HG03575 (cell line): ENCODE measurements around the gene VIM.
"Not testable (repeated sequence)": the region's sequence is repeated elsewhere in the genome, so short reads cannot be mapped to it uniquely, and the experiment has no call there.

Experiments used
- ATAC-seq: cut with Tn5 transposase; IDR thresholded peaks from one replicate; pipeline ENCODE4 v1.9.1; 2021; ENCODE audit not compliant: unreplicated experiment, insufficient number of reproducible peaks, low FRiP score; ENCODE audit errors: extremely low read depth

The VIM gene

GRCh38 chr10:17244700-17245365 lies 16.8 kb downstream of the VIM start:
- no peak for ATAC-seq

- ATAC-seq, result no peak
Measured at GRCh38 chr10:17247210-17247609, 19.2 kb downstream of the VIM start.

- no peak for ATAC-seq
Measured at GRCh38 chr10:17248964-17249363, 20.9 kb downstream of the VIM start.

- no peak for ATAC-seq
Measured at GRCh38 chr10:17249820-17250219, 21.8 kb downstream of the VIM start.

GRCh38 chr10:17250736-17251135 lies 22.7 kb downstream of the VIM start:
- no peak for ATAC-seq

- not testable (repeated sequence) for ATAC-seq
Measured at GRCh38 chr10:17254543-17255050, 26.6 kb downstream of the VIM start.

- ATAC-seq, result no peak
Measured at GRCh38 chr10:17255512-17255911, 27.5 kb downstream of the VIM start.

- no peak for ATAC-seq
Measured at GRCh38 chr10:17256051-17256450, 28.0 kb downstream of the VIM start.

- ATAC-seq, result no peak
Measured at GRCh38 chr10:17256627-17257026, 28.6 kb downstream of the VIM start.

- peak; percentile 66 for ATAC-seq
Measured at GRCh38 chr10:17257466-17258321, 29.7 kb downstream of the VIM start.

- ATAC-seq, result no peak
Measured at GRCh38 chr10:17262502-17262901, 34.5 kb downstream of the VIM start.

- no peak for ATAC-seq
Measured at GRCh38 chr10:17263580-17263979, 35.5 kb downstream of the VIM start.

- no peak for ATAC-seq
Measured at GRCh38 chr10:17265468-17265867, 37.4 kb downstream of the VIM start.

GRCh38 chr10:17266549-17266948 lies 38.5 kb downstream of the VIM start:
- not testable (repeated sequence) for ATAC-seq

GRCh38 chr10:17272648-17273047 lies 44.6 kb downstream of the VIM start:
- ATAC-seq, result no peak

- ATAC-seq, result no peak
Measured at GRCh38 chr10:17273403-17273802, 45.4 kb downstream of the VIM start.

GRCh38 chr10:17276756-17277424 lies 48.8 kb downstream of the VIM start:
- no peak for ATAC-seq

- ATAC-seq, result no peak
Measured at GRCh38 chr10:17278607-17279240, 50.7 kb downstream of the VIM start.

- no peak for ATAC-seq
Measured at GRCh38 chr10:17282311-17282710, 54.3 kb downstream of the VIM start.
